K562 (cell line): ENCODE data around the gene LRRC51. TPM values are rescaled to one million over a fixed set of nuclear protein-coding genes. Genes with fewer than 3 reads are reported as not detected.

ENCODE experiments used
- ATF7 ChIP-seq: fragments of 450-650 bp; IDR thresholded peaks from 2 replicates; pipeline ENCODE4 v1.7.1; 2014; ENCODE audit warnings: mild to moderate bottlenecking, moderate library complexity
- GTF2E2 ChIP-seq: fragments of 200-800 bp; sonication (Bioruptor generic); IDR thresholded peaks from 2 replicates; pipeline ENCODE4 v1.6.1; 2016; ENCODE audit warnings: missing genetic modification characterization, missing compliant biosample characterization
- HDAC6 ChIP-seq: IDR thresholded peaks from 2 replicates; pipeline ENCODE4 v1.6.1; 2012; ENCODE audit warnings: low read depth, mild to moderate bottlenecking, control low read depth, inconsistent platforms, low read length, moderate library complexity
- HMGN3 ChIP-seq: IDR thresholded peaks from 2 replicates; pipeline ENCODE4 v1.6.1; 2011; ENCODE audit warnings: borderline replicate concordance, low read depth, mild to moderate bottlenecking, mixed read lengths, low read length; ENCODE audit not compliant: insufficient read length; ENCODE audit errors: extremely low read depth
- HNRNPL ChIP-seq: fragments of 200-400 bp; formaldehyde crosslinking; IDR thresholded peaks from 2 replicates; pipeline ENCODE4 v1.6.1; 2017; ENCODE audit warnings: low read depth, mild to moderate bottlenecking, low read length
- MIER1 ChIP-seq: fragments of 450-650 bp; IDR thresholded peaks from 2 replicates; pipeline ENCODE4 v1.6.1; 2016; ENCODE audit warnings: antibody characterized with exemption, mild to moderate bottlenecking, low read depth
- NR4A1 ChIP-seq, 2 experiments: fragments of 250-450 bp in 1 of 2; fragments of 450-650 bp in 1 of 2; sonication (Bioruptor Pico) in 1 of 2; IDR thresholded peaks; 2 replicates each; pipeline versions ENCODE4 v1.4.0 to v1.6.1; 2016 to 2020; ENCODE audit warnings: mild to moderate bottlenecking in 2 of 2, missing compliant biosample characterization in 1 of 2, missing genetic modification characterization in 1 of 2, moderate library complexity in 1 of 2
- POLR2H ChIP-seq: IDR thresholded peaks from 2 replicates; pipeline ENCODE4 v1.6.1; 2016; ENCODE audit warnings: missing genetic modification characterization, low read depth, mild to moderate bottlenecking, control low read depth, missing compliant biosample characterization, moderate library complexity
- SNIP1 ChIP-seq: fragments of 450-650 bp; IDR thresholded peaks from 2 replicates; pipeline ENCODE4 v1.7.1; 2017; ENCODE audit warnings: low read depth, mild to moderate bottlenecking
- STAT5A ChIP-seq: IDR thresholded peaks from 2 replicates; pipeline ENCODE4 v1.6.1; 2012; ENCODE audit warnings: low read length, inconsistent platforms, borderline replicate concordance
- TAF7 ChIP-seq: fragments of 450-650 bp; IDR thresholded peaks from 2 replicates; pipeline ENCODE4 v1.6.1; 2016; ENCODE audit warnings: missing genetic modification characterization, missing compliant biosample characterization
- ZFP1 ChIP-seq: fragments of 450-650 bp; formaldehyde crosslinking; IDR thresholded peaks from 2 replicates; pipeline ENCODE4 v1.4.0; 2020; ENCODE audit warnings: mild to moderate bottlenecking, mixed read lengths
- ZNF384 ChIP-seq: IDR thresholded peaks from 2 replicates; pipeline ENCODE4 v1.6.1; 2012; ENCODE audit warnings: low read depth, low read length, improper control_type of control experiment
- ZNF668 ChIP-seq: fragments of 250-450 bp; sonication (Bioruptor Pico); IDR thresholded peaks from 2 replicates; pipeline ENCODE4 v1.8.0; 2022; ENCODE audit warnings: mild to moderate bottlenecking, inconsistent platforms
- polyA plus RNA-seq, 8 experiments: library from polyadenylated mRNA; depleted of rRNA in 4 of 8; stranded (reverse) in 5 of 8; unstranded in 3 of 8; fragments of >200 nt; fragmentation: Nextera tagmentation in 2 of 8; fragmentation: Illumina TruSeq in 1 of 8; extraction: Ambion mirVana in 2 of 8; extraction: Trizol in 1 of 8; gene quantifications; 2 replicates each; pipeline versions ENCODE4 v1.2.1 to v1.2.3, GENCODE V29; 2011 to 2014; ENCODE audit warnings: inconsistent platforms in 1 of 8, missing spikeins in 1 of 8
- total RNA-seq, 7 experiments: library from RNA; depleted of rRNA in 6 of 7; stranded (reverse); fragments of >200 nt in 6 of 7; fragmentation: Illumina TruSeq in 2 of 7; extraction: Trizol in 2 of 7; gene quantifications; 2 replicates each; pipeline versions ENCODE4 v1.2.1 to v1.2.3, GENCODE V29; 2011 to 2021; ENCODE audit warnings: low replicate concordance in 1 of 7
- TF ChIP-seq, protein P1 (sequence below): IDR thresholded peaks from 2 replicates; pipeline ENCODE4 v1.6.1; 2016; ENCODE audit warnings: missing genetic modification characterization, missing compliant biosample characterization
- TF ChIP-seq, protein P2 (sequence below): fragments of 200-800 bp; sonication (Bioruptor generic); IDR thresholded peaks from 2 replicates; pipeline ENCODE4 v1.6.1; 2017; ENCODE audit warnings: missing genetic modification characterization, missing compliant biosample characterization
- TF ChIP-seq, protein P3 (sequence below): fragments of 250-450 bp; sonication (Bioruptor Pico); IDR thresholded peaks from 2 replicates; pipeline ENCODE4 v1.5.0; 2021
- TF ChIP-seq, protein P4 (sequence below): fragments of 150-350 bp; conservative IDR thresholded peaks from 2 replicates; pipeline ENCODE4 v1.6.1; 2014; ENCODE audit warnings: low read length
- TF ChIP-seq, protein P5 (sequence below): sonication (generic); formaldehyde crosslinking; IDR thresholded peaks from 2 replicates; pipeline ENCODE4 v1.8.1; 2023; ENCODE audit warnings: mild to moderate bottlenecking, missing genetic modification reagents

LRRC51 gene
- total and polyA plus RNA-seq, 9 of the 15 experiments (the other 6 are each of a cell fraction or from before 2014, with no cell fraction given), result 4.7 to 10.6 (median 5.6) TPM

DNA sequence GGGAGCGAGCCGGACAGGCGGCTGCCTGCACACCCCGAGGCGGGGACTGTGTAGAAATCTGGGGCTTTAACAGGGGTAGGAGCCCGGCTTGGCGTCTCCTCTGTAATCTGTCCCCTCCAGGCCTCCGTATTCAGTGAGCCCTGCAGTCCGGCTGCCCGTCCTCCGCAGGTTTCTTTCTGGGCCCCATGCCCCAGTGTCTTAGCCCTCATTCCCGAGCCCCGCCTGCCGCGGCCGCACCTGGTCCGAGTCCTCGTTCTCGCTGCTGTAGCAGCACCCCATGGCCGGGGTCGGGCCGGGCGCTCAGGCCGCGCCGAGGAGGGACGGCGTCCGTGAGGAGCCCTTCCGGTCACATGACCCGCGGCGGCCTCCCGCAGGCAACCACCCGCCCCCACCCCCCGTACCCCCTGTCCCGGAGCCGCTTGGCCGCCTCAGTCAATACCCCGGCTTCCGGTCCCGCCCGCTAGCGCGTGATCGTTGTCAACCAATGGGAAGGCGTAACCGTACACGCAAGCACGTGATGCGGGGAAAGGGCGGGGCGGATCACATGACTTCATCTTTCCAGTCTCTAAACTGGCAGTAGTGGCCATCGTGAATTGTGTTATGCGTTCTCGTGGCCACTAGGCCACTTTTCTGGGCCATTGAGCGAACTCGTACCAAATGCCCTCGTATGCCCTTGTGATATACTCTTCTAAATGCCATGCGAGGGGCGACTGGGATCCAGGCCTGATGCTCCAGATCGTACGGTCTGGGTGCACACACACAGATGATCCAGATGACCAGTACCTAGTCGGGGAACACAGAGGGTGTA, 22.5 kb downstream of the LRRC51 start, which contains the start of gene LAMTOR1 (continued):
- TF ChIP-seq, protein P1, sequence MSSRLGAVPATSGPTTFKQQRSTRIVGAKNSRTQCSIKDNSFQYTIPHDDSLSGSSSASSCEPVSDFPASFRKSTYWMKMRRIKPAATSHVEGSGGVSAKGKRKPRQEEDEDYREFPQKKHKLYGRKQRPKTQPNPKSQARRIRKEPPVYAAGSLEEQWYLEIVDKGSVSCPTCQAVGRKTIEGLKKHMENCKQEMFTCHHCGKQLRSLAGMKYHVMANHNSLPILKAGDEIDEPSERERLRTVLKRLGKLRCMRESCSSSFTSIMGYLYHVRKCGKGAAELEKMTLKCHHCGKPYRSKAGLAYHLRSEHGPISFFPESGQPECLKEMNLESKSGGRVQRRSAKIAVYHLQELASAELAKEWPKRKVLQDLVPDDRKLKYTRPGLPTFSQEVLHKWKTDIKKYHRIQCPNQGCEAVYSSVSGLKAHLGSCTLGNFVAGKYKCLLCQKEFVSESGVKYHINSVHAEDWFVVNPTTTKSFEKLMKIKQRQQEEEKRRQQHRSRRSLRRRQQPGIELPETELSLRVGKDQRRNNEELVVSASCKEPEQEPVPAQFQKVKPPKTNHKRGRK, result no peak
- TF ChIP-seq ZFP1 (CRISPR knock-in tag) (no peak), GTF2E2 (tag) (peak; percentile 40; the same call in 1 of the 2 replicates), ZNF384 (no peak), NR4A1 (CRISPR knock-in tag; IDR thresholded peaks at IDR 0.05) (no peak), NR4A1 (tag; IDR thresholded peaks at IDR 0.05) (peak; percentile 90), POLR2H (tag) (peak; percentile 92), HDAC6 (no peak), MIER1 (no peak), STAT5A (no peak), ATF7 (peak; percentile 83), HMGN3 (peak; percentile 70), SNIP1 (no peak), HNRNPL (no peak), ZNF668 (CRISPR knock-in tag) (peak; percentile 76; the same call in 1 of the 2 replicates), TAF7 (peak; percentile 64)
- TF ChIP-seq, protein P2, sequence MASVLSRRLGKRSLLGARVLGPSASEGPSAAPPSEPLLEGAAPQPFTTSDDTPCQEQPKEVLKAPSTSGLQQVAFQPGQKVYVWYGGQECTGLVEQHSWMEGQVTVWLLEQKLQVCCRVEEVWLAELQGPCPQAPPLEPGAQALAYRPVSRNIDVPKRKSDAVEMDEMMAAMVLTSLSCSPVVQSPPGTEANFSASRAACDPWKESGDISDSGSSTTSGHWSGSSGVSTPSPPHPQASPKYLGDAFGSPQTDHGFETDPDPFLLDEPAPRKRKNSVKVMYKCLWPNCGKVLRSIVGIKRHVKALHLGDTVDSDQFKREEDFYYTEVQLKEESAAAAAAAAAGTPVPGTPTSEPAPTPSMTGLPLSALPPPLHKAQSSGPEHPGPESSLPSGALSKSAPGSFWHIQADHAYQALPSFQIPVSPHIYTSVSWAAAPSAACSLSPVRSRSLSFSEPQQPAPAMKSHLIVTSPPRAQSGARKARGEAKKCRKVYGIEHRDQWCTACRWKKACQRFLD (CRISPR knock-in tag), result peak; percentile 85; the same call in 1 of the 2 replicates
- TF ChIP-seq, protein P3, sequence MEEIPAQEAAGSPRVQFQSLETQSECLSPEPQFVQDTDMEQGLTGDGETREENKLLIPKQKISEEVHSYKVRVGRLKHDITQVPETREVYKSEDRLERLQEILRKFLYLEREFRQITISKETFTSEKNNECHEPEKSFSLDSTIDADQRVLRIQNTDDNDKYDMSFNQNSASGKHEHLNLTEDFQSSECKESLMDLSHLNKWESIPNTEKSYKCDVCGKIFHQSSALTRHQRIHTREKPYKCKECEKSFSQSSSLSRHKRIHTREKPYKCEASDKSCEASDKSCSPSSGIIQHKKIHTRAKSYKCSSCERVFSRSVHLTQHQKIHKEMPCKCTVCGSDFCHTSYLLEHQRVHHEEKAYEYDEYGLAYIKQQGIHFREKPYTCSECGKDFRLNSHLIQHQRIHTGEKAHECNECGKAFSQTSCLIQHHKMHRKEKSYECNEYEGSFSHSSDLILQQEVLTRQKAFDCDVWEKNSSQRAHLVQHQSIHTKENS (CRISPR knock-in tag), result no peak
- TF ChIP-seq, protein P4, sequence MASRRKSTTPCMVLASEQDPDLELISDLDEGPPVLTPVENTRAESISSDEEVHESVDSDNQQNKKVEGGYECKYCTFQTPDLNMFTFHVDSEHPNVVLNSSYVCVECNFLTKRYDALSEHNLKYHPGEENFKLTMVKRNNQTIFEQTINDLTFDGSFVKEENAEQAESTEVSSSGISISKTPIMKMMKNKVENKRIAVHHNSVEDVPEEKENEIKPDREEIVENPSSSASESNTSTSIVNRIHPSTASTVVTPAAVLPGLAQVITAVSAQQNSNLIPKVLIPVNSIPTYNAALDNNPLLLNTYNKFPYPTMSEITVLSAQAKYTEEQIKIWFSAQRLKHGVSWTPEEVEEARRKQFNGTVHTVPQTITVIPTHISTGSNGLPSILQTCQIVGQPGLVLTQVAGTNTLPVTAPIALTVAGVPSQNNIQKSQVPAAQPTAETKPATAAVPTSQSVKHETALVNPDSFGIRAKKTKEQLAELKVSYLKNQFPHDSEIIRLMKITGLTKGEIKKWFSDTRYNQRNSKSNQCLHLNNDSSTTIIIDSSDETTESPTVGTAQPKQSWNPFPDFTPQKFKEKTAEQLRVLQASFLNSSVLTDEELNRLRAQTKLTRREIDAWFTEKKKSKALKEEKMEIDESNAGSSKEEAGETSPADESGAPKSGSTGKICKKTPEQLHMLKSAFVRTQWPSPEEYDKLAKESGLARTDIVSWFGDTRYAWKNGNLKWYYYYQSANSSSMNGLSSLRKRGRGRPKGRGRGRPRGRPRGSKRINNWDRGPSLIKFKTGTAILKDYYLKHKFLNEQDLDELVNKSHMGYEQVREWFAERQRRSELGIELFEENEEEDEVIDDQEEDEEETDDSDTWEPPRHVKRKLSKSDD, result no peak
- TF ChIP-seq, protein P5, sequence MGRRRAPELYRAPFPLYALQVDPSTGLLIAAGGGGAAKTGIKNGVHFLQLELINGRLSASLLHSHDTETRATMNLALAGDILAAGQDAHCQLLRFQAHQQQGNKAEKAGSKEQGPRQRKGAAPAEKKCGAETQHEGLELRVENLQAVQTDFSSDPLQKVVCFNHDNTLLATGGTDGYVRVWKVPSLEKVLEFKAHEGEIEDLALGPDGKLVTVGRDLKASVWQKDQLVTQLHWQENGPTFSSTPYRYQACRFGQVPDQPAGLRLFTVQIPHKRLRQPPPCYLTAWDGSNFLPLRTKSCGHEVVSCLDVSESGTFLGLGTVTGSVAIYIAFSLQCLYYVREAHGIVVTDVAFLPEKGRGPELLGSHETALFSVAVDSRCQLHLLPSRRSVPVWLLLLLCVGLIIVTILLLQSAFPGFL (CRISPR knock-in tag), result no peak
